IgD-negative memory B cell (primary cell): ENCODE data around the gene MTARC2. TPM values are rescaled to one million over a fixed set of nuclear protein-coding genes. Genes with fewer than 3 reads are reported as not detected.

Experiments used
- H3K27ac Mint-ChIP-seq, 3 donors: one replicate each; pipeline ENCODE4 v1.8.0; 2020 to 2022; ENCODE audit warnings: mild to moderate bottlenecking in 3 of 3, mixed read lengths in 3 of 3, moderate library complexity in 1 of 3
- H3K27me3 Mint-ChIP-seq: one replicate; pipeline ENCODE4 v1.8.0; 2021; ENCODE audit warnings: mixed read lengths
- H3K36me3 Mint-ChIP-seq: one replicate; pipeline ENCODE4 v1.8.0; 2020; ENCODE audit warnings: mild to moderate bottlenecking, mixed read lengths
- H3K4me1 Mint-ChIP-seq, 3 donors: one replicate each; pipeline ENCODE4 v1.8.0; 2020 to 2022; ENCODE audit warnings: mixed read lengths in 3 of 3, mild to moderate bottlenecking in 1 of 3
- H3K4me3 Mint-ChIP-seq, 4 donors: one replicate each; pipeline ENCODE4 v1.8.0; 2020 to 2022; ENCODE audit warnings: mild to moderate bottlenecking in 4 of 4, mixed read lengths in 4 of 4, moderate library complexity in 3 of 4
- H3K9me3 Mint-ChIP-seq, 3 donors: one replicate each; pipeline ENCODE4 v1.8.0; 2020 to 2021; ENCODE audit warnings: mixed read lengths in 3 of 3, mild to moderate bottlenecking in 1 of 3
- polyA plus RNA-seq: library from polyadenylated mRNA; unstranded; fragments of 300-500 nt; fragmentation: Illumina TruSeq; gene quantifications from one replicate; pipeline ENCODE4 v1.2.3, GENCODE V29; 2021

MTARC2 gene
- polyA plus RNA-seq, 1 donor from 2014 or later, result 11.4 TPM

DNA sequence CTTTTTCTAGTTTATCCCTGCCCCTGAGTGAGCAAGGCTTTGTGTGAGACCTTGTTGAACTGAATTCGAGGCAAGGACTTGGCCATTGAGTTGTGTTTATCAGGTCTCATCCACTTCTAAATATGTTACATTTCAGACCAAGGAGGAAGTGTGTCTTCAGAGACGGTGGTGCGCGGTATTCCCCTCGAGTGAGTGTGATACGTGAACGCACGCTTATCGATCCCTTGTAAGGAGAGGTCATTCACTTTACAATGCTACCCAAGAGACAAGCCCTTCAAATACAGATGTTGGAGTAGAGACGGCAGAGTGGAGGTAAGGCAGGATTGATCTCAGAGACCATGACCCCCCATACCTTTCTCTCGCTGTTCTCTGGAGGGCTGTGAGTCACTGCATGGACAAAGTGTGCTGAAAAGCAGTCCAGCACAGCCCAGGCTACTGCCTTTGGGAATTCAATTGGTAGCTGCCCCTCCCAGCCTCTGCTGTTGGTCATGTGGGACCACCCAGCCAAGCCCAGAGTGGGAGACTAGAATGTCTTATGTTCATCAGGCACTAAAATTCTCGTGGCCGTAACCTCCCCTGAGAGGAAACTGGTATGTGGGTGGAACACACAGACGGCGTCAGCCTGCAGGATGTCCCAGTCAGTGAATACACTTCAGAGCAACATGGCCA, 22.3 kb downstream of the MTARC2 start:
- no peaks in the 10 kb centered on the region for H3K36me3 Mint-ChIP-seq
- H3K4me3 Mint-ChIP-seq, result peak overlapping the region; percentile 63 to 90 (median 88)
- no peaks in the 10 kb centered on the region for H3K9me3 Mint-ChIP-seq
- peaks cover 5 to 34% (median 18%) of the 10 kb centered on the region in 3 donors for H3K4me1 Mint-ChIP-seq
- H3K27ac Mint-ChIP-seq, result peak overlapping the region; percentile 94 to 100 (median 99)
- no peaks in the 10 kb centered on the region for H3K27me3 Mint-ChIP-seq

DNA sequence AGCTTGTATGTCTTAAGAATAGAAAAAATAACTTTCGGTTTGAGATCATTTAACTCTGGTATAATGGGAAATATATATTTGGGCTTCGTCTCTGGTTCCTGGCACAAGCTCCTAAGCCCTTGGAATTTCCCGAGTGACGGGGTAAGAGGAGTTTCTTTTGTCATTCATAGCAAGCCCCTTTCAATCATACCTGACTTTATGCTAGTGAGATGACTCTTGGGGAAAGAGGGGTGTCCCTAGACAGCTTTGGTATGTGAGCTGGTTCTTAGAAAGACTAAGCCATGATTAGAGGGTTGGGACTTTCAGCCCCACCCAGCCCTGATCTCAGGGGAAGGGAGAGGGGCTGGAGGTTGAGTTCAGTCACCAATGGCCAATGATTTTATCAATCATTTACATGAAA, 24.7 kb downstream of the MTARC2 start:
- Mint-ChIP-seq H3K27ac (peak overlapping the region in 2 of 3 donors; percentile 4 to 71), H3K4me1 (peaks cover 9 to 37% (median 20%) of the 10 kb centered on the region in 3 donors), H3K9me3 (no peaks in the 10 kb centered on the region), H3K36me3 (no peaks in the 10 kb centered on the region), H3K4me3 (peak overlapping the region in 1 of 4 donors; percentile 43), H3K27me3 (no peaks in the 10 kb centered on the region)

DNA sequence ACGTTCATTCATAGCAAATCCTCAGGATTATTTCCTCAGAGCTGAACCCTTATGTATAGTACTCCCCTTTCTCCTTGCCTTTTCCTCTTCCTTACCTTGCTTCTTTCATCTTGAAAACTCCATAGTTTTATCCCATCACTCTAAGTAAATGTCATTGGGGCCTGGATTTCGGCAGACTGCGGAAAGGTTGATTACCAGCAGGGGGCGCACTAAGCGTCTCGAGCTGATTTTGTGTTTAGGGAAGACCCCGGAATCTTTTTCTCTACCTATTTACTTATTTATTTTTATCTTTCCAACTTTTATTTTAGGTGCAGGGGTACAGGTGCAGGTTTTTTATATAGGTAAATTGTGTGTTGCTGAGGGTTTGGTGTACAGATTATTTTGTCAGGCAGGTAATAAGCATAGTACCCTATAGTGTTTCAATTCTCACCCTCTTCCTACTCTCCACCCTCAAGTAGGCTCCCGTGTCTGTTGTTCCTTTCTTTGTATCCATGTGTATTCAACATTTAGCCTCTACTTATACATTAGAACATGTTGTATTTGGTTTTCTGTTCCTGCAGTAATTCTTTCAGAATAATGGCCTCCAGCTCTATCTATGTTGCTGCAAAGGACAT, 27.2 kb downstream of the MTARC2 start:
- Mint-ChIP-seq H3K9me3 (no peaks in the 10 kb centered on the region), H3K27me3 (no peaks in the 10 kb centered on the region), H3K27ac (peak overlapping the region; percentile 28 to 87 (median 73)), H3K4me3 (peak overlapping the region in 2 of 4 donors; percentile 29 to 37), H3K4me1 (peaks cover 9 to 23% (median 15%) of the 10 kb centered on the region in 3 donors), H3K36me3 (no peaks in the 10 kb centered on the region)

DNA sequence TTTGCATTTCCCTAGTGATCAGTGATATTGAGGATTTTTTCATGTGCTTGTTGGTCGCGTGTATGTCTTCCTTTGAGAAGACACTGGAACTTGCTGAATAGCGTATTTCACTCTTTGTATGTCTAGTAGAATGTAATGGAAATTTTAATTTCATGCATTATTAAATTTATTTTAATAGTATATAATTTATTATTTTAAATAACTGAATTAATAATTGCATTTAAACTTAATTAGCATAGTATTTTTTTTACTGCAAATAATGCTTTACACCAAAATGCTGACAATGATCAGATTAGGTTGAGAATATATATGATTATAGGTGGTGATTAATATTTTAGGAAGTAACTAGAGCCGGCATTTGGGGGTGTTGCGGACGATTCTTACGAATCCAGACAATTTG, 28.1 kb downstream of the MTARC2 start:
- H3K4me1 Mint-ChIP-seq, result peaks cover 9 to 23% (median 15%) of the 10 kb centered on the region in 3 donors
- H3K36me3 Mint-ChIP-seq, result peaks cover 1% of the 10 kb centered on the region
- no peak overlapping the region for H3K4me3 Mint-ChIP-seq
- H3K27ac Mint-ChIP-seq, result no peak overlapping the region
- no peaks in the 10 kb centered on the region for H3K27me3 Mint-ChIP-seq
- no peaks in the 10 kb centered on the region for H3K9me3 Mint-ChIP-seq

DNA sequence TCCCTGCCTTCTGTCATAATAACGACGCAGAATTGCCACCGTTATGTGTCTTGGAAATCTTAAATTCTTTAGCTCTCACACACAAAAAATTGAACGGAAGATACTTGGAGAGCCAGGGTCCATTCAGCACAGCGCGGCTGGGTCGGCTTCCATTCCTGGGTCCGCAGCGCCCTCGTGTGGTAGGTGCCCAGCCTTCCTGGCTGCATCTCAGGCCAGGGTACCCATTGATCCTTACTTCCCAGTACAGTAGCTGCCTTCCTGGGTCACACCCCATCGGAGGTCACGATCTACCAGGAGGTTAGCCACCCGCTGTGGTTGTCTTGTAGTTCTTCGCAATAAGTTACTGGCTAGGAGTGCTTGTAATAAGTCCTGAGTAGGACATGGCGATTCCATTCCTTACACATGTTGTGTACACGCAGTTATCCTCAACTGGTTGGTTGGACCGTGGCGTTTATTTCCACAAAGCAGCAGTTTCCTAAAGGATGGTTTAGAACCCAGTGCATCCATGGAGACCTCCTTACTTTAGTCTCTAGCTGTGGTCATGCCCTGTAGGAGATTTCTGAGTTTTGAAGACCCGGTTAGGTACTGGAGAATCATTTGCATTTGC, 28.7 kb downstream of the MTARC2 start:
- Mint-ChIP-seq H3K4me1 (peaks cover 9 to 23% (median 15%) of the 10 kb centered on the region in 3 donors), H3K4me3 (no peak overlapping the region), H3K27me3 (no peaks in the 10 kb centered on the region), H3K27ac (no peak overlapping the region), H3K9me3 (no peaks in the 10 kb centered on the region), H3K36me3 (peaks cover 1% of the 10 kb centered on the region)

DNA sequence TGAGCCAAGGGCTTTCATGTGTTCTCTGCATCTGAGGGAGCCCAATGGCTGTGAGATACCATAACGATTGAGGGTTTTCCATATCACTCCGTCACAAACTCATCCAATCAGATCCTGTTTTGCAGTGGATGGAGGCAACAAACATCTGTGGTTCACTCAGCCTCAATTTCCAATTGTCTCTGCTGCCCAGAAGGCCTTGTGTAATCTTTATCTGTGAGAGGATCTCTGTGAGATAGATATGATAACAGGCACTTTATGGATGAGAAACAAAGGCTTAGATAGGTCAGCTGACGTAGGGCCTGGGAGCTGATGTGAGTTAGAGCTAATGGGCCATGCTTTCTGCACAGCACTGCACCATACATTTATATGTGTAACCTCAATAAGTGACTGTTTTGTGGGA, 35.3 kb downstream of the MTARC2 start:
- Mint-ChIP-seq H3K9me3 (no peaks in the 10 kb centered on the region), H3K4me1 (peaks cover 0 to 5% (median 0%) of the 10 kb centered on the region in 3 donors), H3K27me3 (peaks cover 9% of the 10 kb centered on the region), H3K4me3 (no peak overlapping the region), H3K27ac (no peak overlapping the region), H3K36me3 (peaks cover 1% of the 10 kb centered on the region)

DNA sequence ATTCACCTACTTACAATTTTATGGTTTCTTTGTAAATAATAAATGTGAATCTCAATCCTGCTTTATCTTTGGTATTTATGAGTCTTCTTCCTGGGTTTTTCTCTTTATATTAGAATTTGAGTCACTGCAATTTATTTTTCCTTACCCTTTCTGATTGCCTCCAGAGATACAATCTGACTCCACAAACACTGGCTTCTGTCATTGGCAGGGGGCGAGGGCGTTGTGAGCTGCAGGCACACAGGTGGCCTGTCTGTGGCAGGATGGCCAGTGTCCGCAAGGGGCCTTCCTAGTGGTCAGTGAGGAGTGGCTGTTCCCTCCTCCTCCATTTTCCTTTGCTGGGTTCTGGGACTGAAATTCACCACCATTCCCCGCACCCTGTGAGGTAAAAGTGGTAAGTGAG, 36.6 kb downstream of the MTARC2 start:
- Mint-ChIP-seq H3K4me3 (no peak overlapping the region), H3K36me3 (peaks cover 1% of the 10 kb centered on the region), H3K27me3 (peaks cover 9% of the 10 kb centered on the region), H3K9me3 (peaks cover 0 to 5% (median 0%) of the 10 kb centered on the region in 3 donors), H3K27ac (no peak overlapping the region), H3K4me1 (peaks cover 0 to 5% (median 0%) of the 10 kb centered on the region in 3 donors)

DNA sequence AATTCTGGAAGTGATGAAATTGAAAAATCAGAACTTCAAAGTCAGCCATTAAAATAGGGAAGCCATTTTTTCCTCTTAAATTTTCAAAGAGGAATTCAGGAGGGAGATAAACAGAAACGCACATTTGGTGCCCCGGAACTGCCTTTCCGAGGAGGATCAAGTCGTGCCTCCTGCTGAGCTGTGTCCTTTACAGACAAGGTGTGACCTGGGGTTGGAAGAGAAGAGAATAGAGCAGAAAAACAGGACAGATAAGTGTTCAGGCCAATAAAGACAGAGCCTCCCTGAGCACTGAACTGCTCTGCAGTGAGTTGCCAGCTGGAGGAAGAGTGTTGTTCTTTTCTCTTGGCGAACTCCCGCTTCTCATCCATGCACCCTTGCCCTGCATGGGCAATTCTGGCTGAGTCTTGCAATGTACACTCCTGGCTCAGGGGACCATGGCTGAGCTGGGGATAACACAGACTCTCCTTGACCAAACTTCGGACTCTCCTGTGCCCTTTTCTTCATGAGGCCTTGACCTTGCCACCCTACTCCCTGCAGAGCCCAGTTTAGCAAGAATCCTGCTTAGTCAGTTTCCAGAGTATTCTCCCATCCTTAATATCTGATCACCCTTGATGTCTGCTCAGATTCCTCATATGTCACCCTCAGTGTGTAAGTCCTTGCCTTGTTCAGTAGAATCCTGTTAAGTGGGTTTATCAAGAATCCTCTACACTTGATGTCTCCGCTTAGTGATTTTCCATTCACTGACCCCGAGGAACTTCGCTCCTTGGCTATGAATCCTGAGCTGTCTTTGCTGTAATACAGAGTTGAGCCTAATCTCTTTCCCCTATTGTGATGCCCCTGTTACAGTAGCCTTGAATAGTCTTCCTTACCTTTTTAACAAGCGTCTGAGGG, 37.3 kb downstream of the MTARC2 start:
- Mint-ChIP-seq H3K4me1 (peaks cover 0 to 5% (median 0%) of the 10 kb centered on the region in 3 donors), H3K27me3 (peaks cover 9% of the 10 kb centered on the region), H3K36me3 (peaks cover 1% of the 10 kb centered on the region), H3K27ac (peak overlapping the region in 1 of 3 donors; percentile 32), H3K9me3 (peaks cover 0 to 5% (median 0%) of the 10 kb centered on the region in 3 donors), H3K4me3 (peak overlapping the region in 2 of 4 donors; percentile 37 to 50)

DNA sequence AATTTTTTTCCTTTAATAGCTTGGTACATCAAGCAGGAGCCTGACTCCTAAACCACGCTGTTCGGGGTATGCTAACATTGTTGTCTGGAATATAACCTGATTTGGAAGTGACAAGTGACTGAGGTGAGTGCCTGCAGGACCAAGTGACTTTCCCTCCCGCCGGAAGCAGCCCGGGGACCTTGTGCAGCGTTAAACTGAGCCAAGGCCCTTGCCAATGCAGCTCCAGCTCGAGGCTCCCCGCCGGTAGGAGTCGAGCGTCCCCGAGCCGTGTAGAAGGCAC, 37.9 kb downstream of the MTARC2 start:
- Mint-ChIP-seq H3K27ac (peak overlapping the region in 1 of 3 donors; percentile 32), H3K9me3 (peaks cover 0 to 5% (median 0%) of the 10 kb centered on the region in 3 donors), H3K4me3 (peak overlapping the region; percentile 37 to 60 (median 52)), H3K4me1 (peaks cover 0 to 5% (median 0%) of the 10 kb centered on the region in 3 donors), H3K27me3 (peaks cover 9% of the 10 kb centered on the region), H3K36me3 (peaks cover 1% of the 10 kb centered on the region)

DNA sequence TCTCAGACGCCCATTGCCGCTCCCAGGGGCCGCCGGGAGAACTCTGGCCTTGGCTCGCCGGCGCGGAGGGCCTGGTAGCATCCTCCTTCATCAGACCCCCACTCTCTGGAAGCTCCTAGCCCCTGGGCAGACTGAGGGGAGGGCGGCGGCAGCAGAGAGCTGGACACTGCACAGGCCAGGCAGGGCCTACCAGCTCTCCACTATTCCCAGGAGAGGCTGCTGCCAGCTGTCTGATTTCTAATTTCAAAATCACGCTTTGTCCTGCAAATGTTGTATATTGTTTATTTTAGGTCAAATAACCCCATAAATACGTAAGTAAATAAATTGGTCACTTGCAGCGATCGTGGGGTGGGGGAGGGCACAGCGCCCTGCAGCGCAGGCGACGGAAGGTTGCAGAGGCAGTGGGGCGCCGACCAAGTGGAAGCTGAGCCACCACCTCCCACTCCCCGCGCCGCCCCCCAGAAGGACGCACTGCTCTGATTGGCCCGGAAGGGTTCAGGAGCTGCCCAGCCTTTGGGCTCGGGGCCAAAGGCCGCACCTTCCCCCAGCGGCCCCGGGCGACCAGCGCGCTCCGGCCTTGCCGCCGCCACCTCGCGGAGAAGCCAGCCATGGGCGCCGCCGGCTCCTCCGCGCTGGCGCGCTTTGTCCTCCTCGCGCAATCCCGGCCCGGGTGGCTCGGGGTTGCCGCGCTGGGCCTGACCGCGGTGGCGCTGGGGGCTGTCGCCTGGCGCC, 38.4 kb downstream of the MTARC2 start, which contains the start of gene MTARC1:
Gene MTARC1 (plus strand): TSS at position 577 of the 732 bp plus-strand sequence. CDS start 32 bp downstream, at position 609.
- H3K4me3 Mint-ChIP-seq, result peak within 1 kb of the TSS; percentile 43 to 77 (median 68)
- peaks cover 9% of the 10 kb centered on the region for H3K27me3 Mint-ChIP-seq
- peak within 1 kb of the TSS in 1 of 3 donors; percentile 32 for H3K27ac Mint-ChIP-seq

DNA sequence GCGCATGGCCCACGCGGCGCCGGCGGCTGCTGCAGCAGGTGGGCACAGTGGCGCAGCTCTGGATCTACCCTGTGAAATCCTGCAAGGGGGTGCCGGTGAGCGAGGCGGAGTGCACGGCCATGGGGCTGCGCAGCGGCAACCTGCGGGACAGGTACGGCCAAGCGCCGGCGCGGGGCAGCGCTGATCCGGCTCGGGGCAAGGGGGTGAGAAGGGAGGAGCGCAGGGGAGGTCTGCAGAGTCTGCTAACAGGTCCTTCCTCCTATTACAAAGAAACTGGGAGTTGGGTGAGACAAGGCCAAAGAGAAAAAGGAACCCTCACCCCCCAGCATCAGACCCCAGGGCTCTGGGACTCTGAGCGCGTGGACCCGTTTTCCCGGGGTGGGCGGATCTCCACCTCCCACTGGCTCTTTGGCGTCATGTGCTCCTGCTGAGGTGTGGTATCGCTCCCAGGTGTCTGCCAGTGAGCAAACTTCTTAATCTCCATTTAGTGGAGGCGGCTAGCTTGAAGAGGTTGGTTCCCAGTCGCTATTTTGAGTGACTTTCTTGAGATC, 39.0 kb downstream of the MTARC2 start:
- peaks cover 9% of the 10 kb centered on the region for H3K27me3 Mint-ChIP-seq
- no peaks in the 10 kb centered on the region for H3K36me3 Mint-ChIP-seq
- H3K4me3 Mint-ChIP-seq, result peak overlapping the region; percentile 43 to 77 (median 68)
- H3K27ac Mint-ChIP-seq, result no peak overlapping the region
- H3K4me1 Mint-ChIP-seq, result peaks cover 0 to 5% (median 0%) of the 10 kb centered on the region in 3 donors
- peaks cover 0 to 5% (median 0%) of the 10 kb centered on the region in 3 donors for H3K9me3 Mint-ChIP-seq

More for the DNA sequence above, 38.4 kb downstream of the MTARC2 start, which contains the start of gene MTARC1:
- peaks cover 0 to 5% (median 0%) of the 10 kb centered on the region in 3 donors for H3K4me1 Mint-ChIP-seq
- peaks cover 0 to 5% (median 0%) of the 10 kb centered on the region in 3 donors for H3K9me3 Mint-ChIP-seq
- H3K36me3 Mint-ChIP-seq, result no peaks in the 10 kb centered on the region

DNA sequence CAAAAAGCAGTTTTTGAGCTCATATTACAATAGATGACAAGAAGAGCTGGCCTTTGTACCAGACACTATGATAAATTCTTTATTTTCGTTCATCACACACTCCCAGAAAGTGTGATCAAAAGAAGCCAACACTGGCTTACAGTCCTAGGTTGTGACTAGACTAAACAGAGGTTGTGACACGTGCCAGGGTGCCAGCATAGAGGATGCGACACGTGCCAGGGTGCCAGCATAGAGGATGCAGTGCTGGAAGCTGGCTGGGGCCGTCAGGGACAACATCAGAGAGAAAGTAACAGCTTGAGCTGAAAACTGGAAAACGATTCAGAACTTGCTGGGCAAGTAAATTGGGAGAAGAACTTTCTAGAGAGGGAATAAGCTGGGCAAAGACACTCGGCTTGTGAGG, 40.8 kb downstream of the MTARC2 start:
- Mint-ChIP-seq H3K4me3 (peak overlapping the region in 1 of 4 donors; percentile 46), H3K4me1 (peaks cover 0 to 5% (median 0%) of the 10 kb centered on the region in 3 donors), H3K27me3 (peaks cover 9% of the 10 kb centered on the region)

DNA sequence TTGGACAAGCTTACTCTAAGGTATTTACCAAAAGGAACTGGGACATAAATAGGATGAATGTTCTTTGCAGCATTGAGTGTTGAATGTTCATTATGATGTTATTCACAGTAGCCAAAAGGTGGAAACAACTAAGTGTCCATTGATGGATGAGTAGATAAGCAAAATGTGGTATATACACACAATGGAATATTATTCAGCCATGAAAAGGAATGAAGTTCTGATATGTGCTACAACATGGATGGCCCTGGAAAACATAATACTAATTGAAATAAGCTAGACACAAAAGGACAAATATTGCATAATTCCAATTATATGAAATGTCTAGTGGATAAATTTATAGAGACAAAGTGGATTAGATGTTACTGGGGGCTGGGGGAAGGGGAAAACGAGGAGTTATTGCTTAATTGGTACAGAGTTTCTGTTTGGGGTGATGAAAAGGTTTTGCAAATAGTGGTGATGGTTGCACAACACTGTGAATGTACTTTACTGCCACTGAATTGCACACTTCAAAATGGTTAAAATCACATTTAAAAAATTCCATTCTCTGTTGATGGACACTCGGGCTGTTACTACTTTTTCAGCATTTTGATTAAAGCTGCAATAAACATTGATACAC, 41.5 kb downstream of the MTARC2 start:
- H3K36me3 Mint-ChIP-seq, result no peaks in the 10 kb centered on the region
- H3K9me3 Mint-ChIP-seq, result peaks cover 0 to 5% (median 0%) of the 10 kb centered on the region in 3 donors

More for the DNA sequence above, 40.8 kb downstream of the MTARC2 start:
- Mint-ChIP-seq H3K36me3 (no peaks in the 10 kb centered on the region), H3K27ac (no peak overlapping the region), H3K9me3 (peaks cover 0 to 5% (median 0%) of the 10 kb centered on the region in 3 donors)

More for the DNA sequence above, 41.5 kb downstream of the MTARC2 start:
- no peak overlapping the region for H3K27ac Mint-ChIP-seq
- H3K27me3 Mint-ChIP-seq, result peaks cover 9% of the 10 kb centered on the region
- H3K4me3 Mint-ChIP-seq, result peak overlapping the region in 1 of 4 donors; percentile 46
- no peaks in the 10 kb centered on the region for H3K4me1 Mint-ChIP-seq
